ENCODE data around the gene KCTD10. TPM values are rescaled to one million over a fixed set of nuclear protein-coding genes. Genes with fewer than 3 reads are reported as not detected.
A peak's percentile ranks its signal among the peaks of the same experiment; 100 is the strongest.

Gene KCTD10
- polyA plus RNA-seq, 3 donors: 18.1 to 21.0 (median 20.0) TPM

GRCh38 chr12:109460538-109460937 lies 16.6 kb downstream of the KCTD10 start:
- H2AFZ ChIP-seq (ENCODE audit: insufficient read depth, low read depth, low read length, poor library complexity, severe bottlenecking): peak overlapping the region; percentile 57
- peaks cover 55 to 74% of the 10 kb centered on the region in 2 donors for H3K36me3 Mint-ChIP-seq

GRCh38 chr12:109459247-109459646 lies 17.9 kb downstream of the KCTD10 start:
- no peak for TF ChIP-seq CTCF (IDR thresholded peaks at IDR 0.05)
- Histone ChIP-seq H3K4me1 (ENCODE audit: control insufficient read depth in 1 of 2, insufficient read depth in 2 of 2, low read length in 2 of 2) (peaks cover 38 to 39% of the 10 kb centered on the region in 2 donors), H3K9me3 (replicated peaks in 1 of 2; ENCODE audit: control insufficient read depth in 1 of 2, insufficient read depth in 1 of 2, low read length in 2 of 2) (no peaks in the 10 kb centered on the region), H3K4me2 (replicated peaks; ENCODE audit: extremely low read depth, low read length, poor library complexity, severe bottlenecking) (no peak overlapping the region), H3K27me3 (ENCODE audit: control insufficient read depth in 2 of 2, insufficient read depth in 2 of 2, low read length in 2 of 2) (no peaks in the 10 kb centered on the region), H3K4me3 (replicated peaks in 1 of 3; ENCODE audit: low read depth in 2 of 3, low read length in 3 of 3) (no peak overlapping the region), H4K20me1 (ENCODE audit: insufficient read depth, low read length) (peaks cover 45% of the 10 kb centered on the region), H3K36me3 (replicated peaks in 1 of 2; ENCODE audit: control insufficient read depth in 1 of 2, insufficient read depth in 2 of 2, low read length in 2 of 2) (peaks cover 47 to 62% of the 10 kb centered on the region in 2 donors), H2AFZ (ENCODE audit: insufficient read depth, low read depth, low read length, poor library complexity, severe bottlenecking) (no peak overlapping the region), H3K9ac (ENCODE audit: insufficient read depth, low read length, poor library complexity, severe bottlenecking) (no peak overlapping the region), H3K79me2 (ENCODE audit: insufficient read depth, low read length) (peaks cover 28% of the 10 kb centered on the region), H3K27ac (ENCODE audit: low read depth in 1 of 2, low read length in 2 of 2) (no peak overlapping the region)
- H3K4me3 Mint-ChIP-seq: no peak overlapping the region
- DNase-seq: no peak
- intact Hi-C loops (cut with micrococcal nuclease): no loop called here
- WGBS (ENCODE audit: insufficient coverage): 100% methylated on average over 3 of the region's 6 CpGs
- H3K27me3 Mint-ChIP-seq (ENCODE audit: low read depth in 3 of 3): no peaks in the 10 kb centered on the region
- peaks cover 59 to 79% of the 10 kb centered on the region in 2 donors for H3K36me3 Mint-ChIP-seq
- H3K9me3 Mint-ChIP-seq: no peaks in the 10 kb centered on the region
- H3K4me1 Mint-ChIP-seq: peaks cover 40% of the 10 kb centered on the region
- no peak overlapping the region for H3K27ac Mint-ChIP-seq

More at GRCh38 chr12:109460538-109460937, 16.6 kb downstream of the KCTD10 start:
- Histone ChIP-seq H3K4me3 (replicated peaks in 1 of 3; ENCODE audit: low read depth in 2 of 3, low read length in 3 of 3) (no peak overlapping the region), H3K27ac (ENCODE audit: low read depth in 1 of 2, low read length in 2 of 2) (peak overlapping the region; percentile 47 to 73), H3K9ac (ENCODE audit: insufficient read depth, low read length, poor library complexity, severe bottlenecking) (no peak overlapping the region), H3K36me3 (replicated peaks in 1 of 2; ENCODE audit: control insufficient read depth in 1 of 2, insufficient read depth in 2 of 2, low read length in 2 of 2) (peaks cover 40 to 61% of the 10 kb centered on the region in 2 donors), H3K27me3 (ENCODE audit: control insufficient read depth in 2 of 2, insufficient read depth in 2 of 2, low read length in 2 of 2) (no peaks in the 10 kb centered on the region), H3K9me3 (replicated peaks in 1 of 2; ENCODE audit: control insufficient read depth in 1 of 2, insufficient read depth in 1 of 2, low read length in 2 of 2) (no peaks in the 10 kb centered on the region), H3K79me2 (ENCODE audit: insufficient read depth, low read length) (peaks cover 38% of the 10 kb centered on the region), H3K4me2 (replicated peaks; ENCODE audit: extremely low read depth, low read length, poor library complexity, severe bottlenecking) (no peak overlapping the region), H4K20me1 (ENCODE audit: insufficient read depth, low read length) (peaks cover 55% of the 10 kb centered on the region), H3K4me1 (ENCODE audit: control insufficient read depth in 1 of 2, insufficient read depth in 2 of 2, low read length in 2 of 2) (peaks cover 38 to 39% of the 10 kb centered on the region in 2 donors)
- Mint-ChIP-seq H3K27ac (peak overlapping the region in 5 of 7 donors; percentile 32 to 91 (median 82)), H3K4me3 (no peak overlapping the region), H3K4me1 (peaks cover 41% of the 10 kb centered on the region), H3K9me3 (no peaks in the 10 kb centered on the region), H3K27me3 (ENCODE audit: low read depth in 3 of 3) (no peaks in the 10 kb centered on the region)
- TF ChIP-seq CTCF (IDR thresholded peaks at IDR 0.05): no peak
- WGBS (ENCODE audit: insufficient coverage): 93% methylated on average over 13 of the region's 13 CpGs
- intact Hi-C loops (cut with micrococcal nuclease): no loop called here
- DNase-seq: no peak
